K562 (cell line): ENCODE data around the gene KIF12. TPM values are rescaled to one million over a fixed set of nuclear protein-coding genes. Genes with fewer than 3 reads are reported as not detected.

Experiments used
- ATAC-seq: fragments of 200-7000 bp; cut with Tn5 transposase; 3 replicates; pipeline ENCODE4 v1.9.1; 2020; ENCODE audit warnings: moderate library complexity
- BruUV-seq: library from RNA; stranded (reverse); fragments of 400-500 nt; replicated peaks from 2 replicates; lab custom pipeline; 2021; lab: Mats Ljungman, UMichigan
- CTCF ChIA-PET: fragments of 300-600 bp; formaldehyde crosslinking; extraction: SDS; loops from one replicate; lab custom pipeline; 2021; ENCODE audit warnings: low intra/inter-chr PET ratio; lab: Yijun Ruan, JAX
- POLR2A ChIA-PET: fragments of 300-600, 350-650 bp; sonication (Branson Sonifier 250); formaldehyde crosslinking; extraction: SDS; loops from one replicate; lab custom pipeline; 2021; ENCODE audit warnings: antibody characterized with exemption, inconsistent platforms; lab: Yijun Ruan, JAX
- DNase-seq, 4 experiments: peaks; one replicate each; pipeline versions ENCODE4 v3.0.0 to v3.0.0-alpha.2; 2011 to 2018; ENCODE audit warnings: low spot score in 3 of 4, mixed read lengths in 3 of 4; ENCODE audit errors: extremely low read depth in 1 of 4
- FAIRE-seq: peaks from 2 replicates; lab custom pipeline; 2011; peaks lifted over from hg19 to GRCh38; lab: Jason Lieb, UNC
- H2AFZ ChIP-seq: 2 replicates; pipeline ENCODE4 v1.6.0; 2011; ENCODE audit warnings: low read depth, low read length, control low read depth, inconsistent platforms
- H3K27ac ChIP-seq: fragments of 200-600 bp; 3 replicates; pipeline ENCODE4 v1.8.0; 2011; ENCODE audit warnings: low read depth, mild to moderate bottlenecking, control low read depth, inconsistent platforms, low read length, moderate library complexity, mixed read lengths; ENCODE audit errors: extremely low read depth
- H3K27me3 ChIP-seq, 2 experiments: fragments of 300-600 bp in 1 of 2; 2 replicates in 1 of 2; 3 replicates in 1 of 2; pipeline versions ENCODE4 v1.6.0 to v1.8.0; 2011; ENCODE audit warnings: inconsistent platforms in 2 of 2, low read length in 2 of 2, mild to moderate bottlenecking in 1 of 2, mixed read lengths in 1 of 2, moderate library complexity in 1 of 2; ENCODE audit not compliant: control insufficient read depth in 2 of 2, insufficient read depth in 2 of 2
- H3K36me3 ChIP-seq: fragments of 300-600 bp; 3 replicates; pipeline ENCODE4 v1.8.0; 2011; ENCODE audit warnings: mild to moderate bottlenecking, low read length, inconsistent platforms; ENCODE audit not compliant: control insufficient read depth, insufficient read depth
- H3K4me1 ChIP-seq, 2 experiments: fragments of 200-600 bp in 1 of 2; replicated peaks in 1 of 2; 2 replicates in 1 of 2; 3 replicates in 1 of 2; pipeline versions ENCODE4 v1.5.1 to v1.8.0; 2011; ENCODE audit warnings: inconsistent platforms in 2 of 2, low read length in 2 of 2, mild to moderate bottlenecking in 1 of 2, mixed read lengths in 1 of 2, moderate library complexity in 1 of 2; ENCODE audit not compliant: control insufficient read depth in 2 of 2, insufficient read depth in 2 of 2
- H3K4me2 ChIP-seq: 2 replicates; pipeline ENCODE4 v1.6.1; 2011; ENCODE audit warnings: low read length, control low read depth, inconsistent platforms, mixed read lengths; ENCODE audit not compliant: insufficient read depth
- H3K4me3 ChIP-seq: fragments of 200-600 bp; sonication (generic), shearing (Covaris generic); 2 replicates; pipeline ENCODE4 v1.5.1; 2016; ENCODE audit warnings: control low read depth, inconsistent platforms
- H3K79me2 ChIP-seq: fragments of 200-600 bp; 3 replicates; pipeline ENCODE4 v1.8.0; 2011; ENCODE audit warnings: low read length, inconsistent platforms; ENCODE audit not compliant: control insufficient read depth, insufficient read depth
- H3K9ac ChIP-seq, 2 experiments: 2 replicates each; pipeline versions ENCODE4 v1.6.0 to v1.6.1; 2011; ENCODE audit warnings: low read depth in 2 of 2, low read length in 2 of 2, control low read depth in 1 of 2, inconsistent platforms in 1 of 2, mild to moderate bottlenecking in 1 of 2, mixed read lengths in 1 of 2; ENCODE audit not compliant: insufficient read depth in 1 of 2
- H3K9me1 ChIP-seq: one replicate; pipeline ENCODE4 v1.6.0; 2011; ENCODE audit warnings: inconsistent platforms, mild to moderate bottlenecking, low read length, moderate library complexity; ENCODE audit not compliant: control insufficient read depth, insufficient read depth
- H3K9me3 ChIP-seq: replicated peaks from 2 replicates; pipeline ENCODE4 v1.5.1; 2011; ENCODE audit warnings: low read depth, low read length, inconsistent platforms; ENCODE audit not compliant: control insufficient read depth, insufficient read depth
- H4K20me1 ChIP-seq: replicated peaks from 2 replicates; pipeline ENCODE4 v1.6.1; 2011; ENCODE audit warnings: low read length, inconsistent platforms, mixed read lengths; ENCODE audit not compliant: control insufficient read depth, insufficient read depth
- BDP1 ChIP-seq: IDR thresholded peaks from 3 replicates; pipeline ENCODE4 v1.6.1; 2011; ENCODE audit not compliant: insufficient read length, insufficient read depth
- BRD4 ChIP-seq: fragments of 200-600 bp; sonication (generic); IDR thresholded peaks from 2 replicates; pipeline ENCODE4 v1.6.1; 2017; ENCODE audit warnings: inconsistent platforms
- CEBPB ChIP-seq: fragments of 450-650 bp; IDR thresholded peaks from 2 replicates; pipeline ENCODE4 v1.6.1; 2016; ENCODE audit warnings: missing genetic modification characterization, missing compliant biosample characterization
- CREB1 ChIP-seq, 2 experiments: sonication (generic) in 1 of 2; formaldehyde crosslinking in 1 of 2; IDR thresholded peaks; 2 replicates each; pipeline versions ENCODE4 v1.6.1 to v1.8.0; 2012 to 2022; ENCODE audit warnings: inconsistent platforms in 1 of 2, mild to moderate bottlenecking in 1 of 2, missing genetic modification reagents in 1 of 2, moderate library complexity in 1 of 2
- CTCF ChIP-seq, 3 experiments: IDR thresholded peaks in 2 of 3; conservative IDR thresholded peaks in 1 of 3; 2 replicates each; pipeline ENCODE4 v1.5.1; 2011 to 2012; ENCODE audit warnings: low read length in 3 of 3, mild to moderate bottlenecking in 3 of 3, control low read depth in 2 of 3, improper control_type of control experiment in 1 of 3, inconsistent platforms in 1 of 3, low read depth in 1 of 3, mixed read lengths in 1 of 3, moderate library complexity in 1 of 3; ENCODE audit not compliant: insufficient read depth in 2 of 3
- ELF2 ChIP-seq: fragments of 250-450 bp; sonication (Bioruptor Pico); IDR thresholded peaks from 2 replicates; pipeline ENCODE4 v1.5.0; 2021; ENCODE audit warnings: mild to moderate bottlenecking
- EP300 ChIP-seq: IDR thresholded peaks from 2 replicates; pipeline ENCODE4 v1.6.1; 2012; ENCODE audit warnings: low read length, improper control_type of control experiment
- FOXA1 ChIP-seq: fragments of 450-650 bp; IDR thresholded peaks from 2 replicates; pipeline ENCODE4 v1.6.1; 2016; ENCODE audit warnings: mild to moderate bottlenecking, borderline replicate concordance
- FOXK1 ChIP-seq: sonication (generic); formaldehyde crosslinking; IDR thresholded peaks from 2 replicates; pipeline ENCODE4 v1.8.0; 2022; ENCODE audit warnings: missing genetic modification reagents, mild to moderate bottlenecking, borderline replicate concordance
- HIVEP1 ChIP-seq: fragments of 250-450 bp; sonication (Bioruptor Pico); IDR thresholded peaks from 2 replicates; pipeline ENCODE4 v1.4.0; 2020; ENCODE audit warnings: mild to moderate bottlenecking
- MEIS2 ChIP-seq: fragments of 450-650 bp; IDR thresholded peaks from 2 replicates; pipeline ENCODE4 v1.6.1; 2014; ENCODE audit warnings: mild to moderate bottlenecking; ENCODE audit not compliant: partially characterized antibody
- NFXL1 ChIP-seq: fragments of 450-650 bp; formaldehyde crosslinking; IDR thresholded peaks from 2 replicates; pipeline ENCODE4 v1.4.0; 2021; ENCODE audit warnings: mild to moderate bottlenecking
- RFX1 ChIP-seq: fragments of 450-650 bp; IDR thresholded peaks from 2 replicates; pipeline ENCODE4 v1.6.1; 2016; ENCODE audit warnings: mild to moderate bottlenecking, moderate library complexity
- SMAD4 ChIP-seq: fragments of 250-450 bp; sonication (Bioruptor Pico); conservative IDR thresholded peaks from 2 replicates; pipeline ENCODE4 v1.8.0; 2021; ENCODE audit warnings: inconsistent platforms, mild to moderate bottlenecking, moderate library complexity
- SOX6 ChIP-seq: fragments of 450-650 bp; IDR thresholded peaks from 2 replicates; pipeline ENCODE4 v1.6.1; 2014; ENCODE audit warnings: mild to moderate bottlenecking
- SUPT5H ChIP-seq: fragments of 450-650 bp; IDR thresholded peaks from 2 replicates; pipeline ENCODE4 v1.6.1; 2016
- TSC22D4 ChIP-seq: fragments of 450-650 bp; IDR thresholded peaks from 2 replicates; pipeline ENCODE4 v1.6.1; 2016; ENCODE audit warnings: missing genetic modification characterization, missing biosample characterization, control low read depth
- ZBTB7A ChIP-seq: IDR thresholded peaks from 2 replicates; pipeline ENCODE4 v1.6.1; 2011; ENCODE audit warnings: low read depth, mild to moderate bottlenecking, low read length, moderate library complexity, borderline replicate concordance; ENCODE audit not compliant: control insufficient read depth
- WGBS: fragments of 100-300 bp; shearing (Covaris generic); methylation state at CpG from one replicate; pipeline ENCODE4 v1.1.6; 2016; ENCODE audit warnings: low coverage, mixed read lengths; ENCODE audit not compliant: insufficient coverage; ENCODE audit errors: missing lambda C conversion rate; 5-methylcytosine and 5-hydroxymethylcytosine counted together
- in situ Hi-C: fragments of 300-500 bp; cut with MboI; formaldehyde crosslinking; loops from 4 replicates; pipeline ENCODE4 v1.15.0; 2018; ENCODE audit warnings: inconsistent platforms, mixed read lengths
- intact Hi-C: fragments of 100-400 bp; cut with micrococcal nuclease; formaldehyde crosslinking; loops from 2 replicates; pipeline ENCODE4 v1.14.2; 2022
- polyA plus RNA-seq, 8 experiments: library from polyadenylated mRNA; depleted of rRNA in 4 of 8; stranded (reverse) in 5 of 8; unstranded in 3 of 8; fragments of >200 nt; fragmentation: Nextera tagmentation in 2 of 8; fragmentation: Illumina TruSeq in 1 of 8; extraction: Ambion mirVana in 2 of 8; extraction: Trizol in 1 of 8; gene quantifications; 2 replicates each; pipeline versions ENCODE4 v1.2.1 to v1.2.3, GENCODE V29; 2011 to 2014; ENCODE audit warnings: inconsistent platforms in 1 of 8, missing spikeins in 1 of 8
- total RNA-seq, 7 experiments: library from RNA; depleted of rRNA in 6 of 7; stranded (reverse); fragments of >200 nt in 6 of 7; fragmentation: Illumina TruSeq in 2 of 7; extraction: Trizol in 2 of 7; gene quantifications; 2 replicates each; pipeline versions ENCODE4 v1.2.1 to v1.2.3, GENCODE V29; 2011 to 2021; ENCODE audit warnings: low replicate concordance in 1 of 7
- TF ChIP-seq, protein P1 (sequence below): sonication (generic); formaldehyde crosslinking; IDR thresholded peaks from 2 replicates; pipeline ENCODE4 v1.8.0; 2022; ENCODE audit warnings: mild to moderate bottlenecking, missing genetic modification reagents

Gene KIF12
- total and polyA plus RNA-seq, 9 of the 15 experiments (the other 6 are each of a cell fraction or from before 2014, with no cell fraction given), result not detected

- Histone ChIP-seq H4K20me1 (0 out of 2 replicates have a peak, but pooled peaks cover 6% of the 10 kb centered on the region), H3K4me3 (no peak overlapping the region), H3K27ac (no peak overlapping the region), H2AFZ (no peak overlapping the region), H3K9me1 (no peaks in the 10 kb centered on the region), H3K79me2 (no peaks in the 10 kb centered on the region), H3K36me3 (no peaks in the 10 kb centered on the region), H3K27me3 (peaks cover 4 to 43% of the 10 kb centered on the region in 2 experiments; a peak in 4 of 5 replicates), H3K9ac (no peak overlapping the region), H3K9me3 (no peaks in the 10 kb centered on the region), H3K4me2 (no peak overlapping the region), H3K4me1 (no peaks in the 10 kb centered on the region)
- TF ChIP-seq BRD4 (no peak), CREB1 (IDR thresholded peaks at IDR 0.05) (no peak), CREB1 (CRISPR knock-in tag; IDR thresholded peaks at IDR 0.05) (no peak), ZBTB7A (no peak), RFX1 (no peak), ELF2 (no peak), CTCF (IDR thresholded peaks at IDR 0.05 in 2 of 3, conservative IDR thresholded peaks at IDR 0.05 in 1 of 3; ENCODE audit: insufficient read depth in 2 of 3, low read depth in 1 of 3, low read length in 3 of 3) (no peak), SMAD4 (CRISPR knock-in tag) (no peak), NFXL1 (CRISPR knock-in tag) (no peak), MEIS2 (no peak), TSC22D4 (tag) (no peak), SOX6 (no peak), BDP1 (no peak), FOXK1 (CRISPR knock-in tag) (no peak), SUPT5H (no peak), EP300 (no peak), HIVEP1 (CRISPR knock-in tag) (no peak), CEBPB (tag) (no peak), FOXA1 (no peak)
- TF ChIP-seq, protein P1, sequence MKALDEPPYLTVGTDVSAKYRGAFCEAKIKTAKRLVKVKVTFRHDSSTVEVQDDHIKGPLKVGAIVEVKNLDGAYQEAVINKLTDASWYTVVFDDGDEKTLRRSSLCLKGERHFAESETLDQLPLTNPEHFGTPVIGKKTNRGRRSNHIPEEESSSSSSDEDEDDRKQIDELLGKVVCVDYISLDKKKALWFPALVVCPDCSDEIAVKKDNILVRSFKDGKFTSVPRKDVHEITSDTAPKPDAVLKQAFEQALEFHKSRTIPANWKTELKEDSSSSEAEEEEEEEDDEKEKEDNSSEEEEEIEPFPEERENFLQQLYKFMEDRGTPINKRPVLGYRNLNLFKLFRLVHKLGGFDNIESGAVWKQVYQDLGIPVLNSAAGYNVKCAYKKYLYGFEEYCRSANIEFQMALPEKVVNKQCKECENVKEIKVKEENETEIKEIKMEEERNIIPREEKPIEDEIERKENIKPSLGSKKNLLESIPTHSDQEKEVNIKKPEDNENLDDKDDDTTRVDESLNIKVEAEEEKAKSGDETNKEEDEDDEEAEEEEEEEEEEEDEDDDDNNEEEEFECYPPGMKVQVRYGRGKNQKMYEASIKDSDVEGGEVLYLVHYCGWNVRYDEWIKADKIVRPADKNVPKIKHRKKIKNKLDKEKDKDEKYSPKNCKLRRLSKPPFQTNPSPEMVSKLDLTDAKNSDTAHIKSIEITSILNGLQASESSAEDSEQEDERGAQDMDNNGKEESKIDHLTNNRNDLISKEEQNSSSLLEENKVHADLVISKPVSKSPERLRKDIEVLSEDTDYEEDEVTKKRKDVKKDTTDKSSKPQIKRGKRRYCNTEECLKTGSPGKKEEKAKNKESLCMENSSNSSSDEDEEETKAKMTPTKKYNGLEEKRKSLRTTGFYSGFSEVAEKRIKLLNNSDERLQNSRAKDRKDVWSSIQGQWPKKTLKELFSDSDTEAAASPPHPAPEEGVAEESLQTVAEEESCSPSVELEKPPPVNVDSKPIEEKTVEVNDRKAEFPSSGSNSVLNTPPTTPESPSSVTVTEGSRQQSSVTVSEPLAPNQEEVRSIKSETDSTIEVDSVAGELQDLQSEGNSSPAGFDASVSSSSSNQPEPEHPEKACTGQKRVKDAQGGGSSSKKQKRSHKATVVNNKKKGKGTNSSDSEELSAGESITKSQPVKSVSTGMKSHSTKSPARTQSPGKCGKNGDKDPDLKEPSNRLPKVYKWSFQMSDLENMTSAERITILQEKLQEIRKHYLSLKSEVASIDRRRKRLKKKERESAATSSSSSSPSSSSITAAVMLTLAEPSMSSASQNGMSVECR (CRISPR knock-in tag), result no peak
- in situ Hi-C loops (no loop called here), intact Hi-C loops (no loop called here)
- WGBS, result 3% methylated on average over 5 of the region's 5 CpGs
- DNase-seq, result no peak
- ChIA-PET POLR2A (no interaction called here), CTCF (no interaction called here)
- no TSS peak for BruUV-seq
- no peak for ATAC-seq
- no peak for FAIRE-seq
These were observed 44.1 kb upstream of the KIF12 start for GRCh38 chr9:114143234-114143633.
